SKM-1 (cell line): ENCODE results near the gene F11.
"Not testable (repeated sequence)": the region's sequence is repeated elsewhere in the genome, so short reads cannot be mapped to it uniquely, and the experiment has no call there.

Experiments used
- DNase-seq: peaks from one replicate; lab custom pipeline; 2025; ENCODE audit not compliant: unreplicated experiment; lab: John Stamatoyannopoulos, UW

The F11 gene

DNA sequence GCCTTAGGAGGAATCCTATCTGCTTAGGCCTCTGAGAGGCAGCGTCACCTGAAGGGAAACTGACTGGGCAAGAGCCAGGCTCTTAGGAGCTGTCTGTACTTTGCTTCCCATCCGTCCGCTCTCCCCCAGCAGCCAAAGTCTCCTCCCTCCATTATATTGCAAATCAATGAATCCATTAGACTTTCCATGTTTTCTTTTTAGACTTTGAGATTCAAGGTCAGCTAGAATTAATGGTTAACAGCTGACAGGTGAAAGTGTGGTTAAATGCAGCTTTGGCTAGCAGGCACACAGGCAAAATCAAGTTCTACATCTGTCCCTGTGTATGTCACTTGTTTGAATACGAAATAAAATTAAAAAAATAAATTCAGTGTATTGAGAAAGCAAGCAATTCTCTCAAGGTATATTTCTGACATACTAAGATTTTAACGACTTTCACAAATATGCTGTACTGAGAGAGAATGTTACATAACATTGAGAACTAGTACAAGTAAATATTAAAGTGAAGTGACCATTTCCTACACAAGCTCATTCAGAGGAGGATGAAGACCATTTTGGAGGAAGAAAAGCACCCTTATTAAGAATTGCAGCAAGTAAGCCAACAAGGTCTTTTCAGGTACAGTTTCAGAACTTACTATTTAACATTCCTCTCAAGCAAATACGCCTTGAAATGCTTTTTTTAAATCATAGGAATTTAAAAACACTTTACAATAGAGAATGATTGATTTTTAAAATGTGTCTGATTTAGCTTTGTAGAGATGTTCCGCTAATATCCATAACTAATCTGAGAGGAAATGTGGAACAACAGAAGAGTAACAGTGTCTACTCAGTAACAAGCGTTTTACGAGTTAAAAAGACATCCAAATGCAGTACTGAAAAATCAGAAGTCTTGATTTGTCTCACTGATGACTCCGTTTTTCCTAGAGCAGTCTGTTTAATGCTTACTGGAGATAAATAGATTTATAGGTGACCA is at the start of gene F11:
F11 (plus strand) TSS at position 507 of the 970 bp plus-strand sequence. CDS start 948 bp downstream, outside the sequence.
- DNase-seq, result no peak

DNA sequence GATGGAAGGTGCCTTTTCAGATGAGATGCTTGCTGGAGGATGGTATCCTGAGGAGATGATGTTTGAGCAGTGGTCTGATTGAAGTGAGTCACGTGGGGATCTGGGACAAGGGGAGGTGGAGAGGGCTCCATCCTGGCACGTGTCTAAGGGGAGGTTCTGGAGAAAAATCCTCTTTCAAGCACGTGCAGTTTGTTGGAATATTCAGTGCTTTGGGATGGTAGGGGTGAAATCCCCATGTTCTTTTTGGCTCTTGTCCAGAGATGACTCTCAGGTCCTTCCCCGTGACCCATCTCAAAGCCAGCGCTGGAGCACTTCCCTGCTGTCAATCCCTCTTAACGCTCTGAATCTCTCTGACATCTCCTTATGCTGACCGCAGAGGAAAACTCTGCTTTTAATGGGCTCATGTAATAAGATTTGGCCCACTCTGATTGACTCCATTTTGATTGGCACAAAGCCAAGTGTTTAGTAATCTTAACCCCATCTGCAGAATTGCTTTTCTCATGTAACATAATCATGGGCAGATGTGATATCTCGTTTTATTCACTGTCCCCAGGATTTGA is 49.4 kb upstream of the F11 start:
- DNase-seq, result no peak

DNA sequence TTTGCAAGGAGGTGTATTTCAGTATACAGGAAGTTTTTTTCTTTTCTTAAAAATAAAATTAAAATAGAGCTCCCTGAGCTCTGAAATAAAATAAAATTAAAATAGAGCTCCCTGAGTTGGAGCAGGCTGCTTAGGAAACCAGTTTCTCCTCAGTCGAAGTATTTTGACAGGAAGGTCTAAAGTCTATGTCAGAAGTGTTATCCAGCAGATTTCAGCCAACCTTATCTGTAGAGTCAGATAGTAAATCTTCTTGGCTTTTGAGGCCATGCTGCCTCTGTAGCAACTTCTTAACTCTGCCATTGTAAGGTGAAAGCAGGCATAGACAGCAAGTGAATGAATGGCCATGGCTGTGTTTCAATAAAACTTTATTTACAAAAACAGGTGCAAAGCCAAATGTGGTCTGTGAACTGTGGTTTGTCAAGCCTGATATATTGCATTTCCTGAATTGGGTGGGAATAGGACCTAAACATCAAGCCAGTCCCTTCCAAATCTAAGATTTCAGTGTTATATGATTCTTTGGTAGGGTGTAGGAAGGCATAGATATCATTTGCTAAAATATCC is 48.2 kb upstream of the F11 start:
- no peak for DNase-seq

DNA sequence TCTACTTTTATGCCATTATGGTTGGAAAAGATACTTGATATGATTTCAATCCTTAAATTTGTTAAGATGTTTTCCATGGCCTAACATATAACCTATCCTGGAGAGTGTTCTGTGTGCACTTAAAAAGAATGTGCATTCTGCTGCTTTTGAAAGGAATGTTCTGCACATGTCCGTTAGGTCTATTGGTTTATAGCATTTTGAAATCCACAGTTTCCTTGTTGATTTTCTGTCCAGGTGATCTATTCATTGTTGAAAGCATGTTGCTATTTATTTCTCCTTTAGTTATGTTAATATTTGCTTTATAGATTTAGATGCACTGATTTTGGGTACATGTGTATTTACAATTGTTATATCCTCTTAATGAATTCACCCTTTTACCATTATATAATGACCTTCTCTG is 44.4 kb upstream of the F11 start:
- DNase-seq, result no peak

DNA sequence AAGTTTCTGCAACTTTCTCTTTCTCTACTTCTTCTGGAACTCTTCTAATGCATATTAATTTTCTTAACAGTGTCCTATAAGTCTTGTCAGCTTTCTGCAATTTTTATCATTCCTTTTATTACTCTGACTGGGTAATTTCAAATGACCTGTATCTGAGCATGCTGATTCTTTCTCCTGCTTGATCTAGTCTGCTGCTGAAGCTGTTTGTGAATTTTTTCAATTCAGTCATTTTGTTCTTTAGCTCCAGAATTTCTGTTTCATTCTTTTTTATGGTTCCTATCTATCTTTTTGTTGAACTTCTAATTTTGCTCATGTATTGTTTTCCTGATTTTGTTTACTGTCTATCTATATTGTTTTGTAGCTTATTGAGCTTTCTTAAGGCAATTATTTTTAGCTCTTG is 40.1 kb upstream of the F11 start:
- no peak for DNase-seq

DNA sequence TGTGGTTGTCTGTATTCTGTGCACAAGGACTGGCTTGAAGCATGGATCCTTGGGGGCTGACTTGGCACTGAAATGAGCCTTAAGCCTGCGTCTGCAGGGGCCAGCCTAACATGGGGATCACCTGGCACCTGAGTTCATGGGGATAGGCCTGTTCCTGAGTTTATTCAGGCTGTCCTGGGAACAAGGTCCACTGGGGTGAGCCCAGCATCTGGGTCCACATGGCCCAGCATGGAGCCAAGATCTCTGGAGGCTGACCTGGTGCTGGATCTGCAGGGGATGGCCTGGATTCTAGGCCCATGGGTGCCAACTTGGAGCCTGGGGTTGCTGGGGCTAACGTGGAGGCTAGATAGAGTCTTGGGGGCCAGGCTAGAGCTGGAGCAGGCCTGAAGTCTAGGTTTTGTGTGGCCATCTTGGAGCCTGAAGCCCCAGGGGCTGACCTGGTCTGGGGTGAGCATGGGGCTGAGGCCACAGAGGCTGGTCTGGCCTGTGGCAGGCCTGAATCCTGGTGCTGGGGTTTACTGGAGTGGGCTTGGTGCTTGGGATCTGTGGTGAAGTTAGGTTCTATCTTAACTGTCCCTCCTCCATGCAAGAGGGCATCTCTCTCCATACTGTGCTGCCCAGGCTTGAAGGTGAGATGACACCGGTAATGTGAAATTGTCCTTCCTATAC is 39.3 kb upstream of the F11 start:
- DNase-seq, result no peak

DNA sequence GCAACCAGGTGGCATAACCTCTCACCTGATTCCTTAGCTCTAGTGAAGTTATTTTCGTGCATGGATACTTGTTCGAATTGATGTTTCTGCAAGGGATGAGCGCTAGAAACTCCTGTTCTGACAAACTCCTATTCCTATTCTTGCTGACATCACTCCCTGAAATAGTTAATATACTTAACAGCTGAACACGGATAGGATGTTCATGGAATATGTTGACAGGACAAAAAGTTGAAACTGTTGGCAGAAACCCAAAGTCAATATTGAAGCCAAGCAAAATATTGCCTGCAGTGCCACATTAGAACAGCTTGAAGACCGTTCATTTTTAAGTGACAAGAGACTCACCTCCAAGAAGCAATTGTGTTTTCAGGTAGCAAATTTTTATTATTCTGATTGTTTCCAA is 38.8 kb upstream of the F11 start, which contains the start of gene KLKB1:
KLKB1 (plus strand) TSS at position 287 of the 400 bp plus-strand sequence. CDS start 689 bp downstream, outside the sequence.
- DNase-seq, result no peak

DNA sequence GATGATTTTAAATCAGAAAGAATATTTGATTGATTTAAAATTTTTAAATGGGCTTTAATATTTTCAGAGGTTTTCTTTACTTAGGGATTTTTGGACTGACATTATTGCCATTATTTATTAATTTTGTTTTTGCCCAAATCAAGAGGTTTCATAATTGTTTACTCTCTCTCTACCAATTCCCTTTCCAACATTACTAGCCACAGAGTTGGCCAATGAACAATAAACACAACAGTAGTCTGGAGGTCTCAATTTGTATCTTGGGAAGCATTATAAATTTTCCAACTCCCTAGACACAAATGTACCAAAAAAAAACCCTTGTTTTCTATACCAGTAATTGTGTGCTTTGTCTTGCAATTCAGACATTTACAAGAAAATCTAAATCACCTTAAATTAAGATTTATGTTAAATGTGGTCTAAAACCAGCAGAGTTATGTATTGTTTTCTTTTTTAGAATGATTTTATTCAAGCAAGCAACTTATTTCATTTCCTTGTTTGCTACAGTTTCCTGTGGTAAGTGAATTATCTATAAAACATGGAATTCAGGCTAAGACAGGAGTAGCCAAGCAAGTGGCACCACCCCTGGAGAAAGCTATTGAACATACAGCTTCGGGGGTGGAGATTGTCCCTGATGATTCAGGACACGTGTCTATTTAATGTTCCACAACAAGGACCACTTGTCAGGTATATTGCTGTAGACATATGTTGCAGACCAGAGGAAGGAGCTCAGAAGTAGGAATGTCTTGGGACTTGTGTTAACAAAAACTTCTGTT is 38.1 kb upstream of the F11 start:
- no peak for DNase-seq

DNA sequence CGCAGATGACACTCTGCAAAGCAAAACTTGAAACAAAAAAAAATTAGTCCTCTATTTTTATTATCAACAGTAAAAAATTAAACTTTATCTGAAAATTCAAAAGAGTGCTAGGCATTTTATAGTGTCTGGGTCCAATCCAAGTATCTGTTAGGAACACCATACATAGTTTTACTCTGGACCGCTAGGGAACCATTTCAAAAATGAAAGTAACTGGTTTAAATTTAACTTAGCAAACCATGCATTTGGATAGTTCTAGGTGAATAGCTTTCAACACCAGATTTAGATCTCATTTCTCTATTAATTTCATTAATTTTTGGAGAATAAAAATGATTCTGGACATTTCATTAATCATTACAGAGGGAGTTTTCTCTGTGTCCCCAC is 37.5 kb upstream of the F11 start:
- no peak for DNase-seq

DNA sequence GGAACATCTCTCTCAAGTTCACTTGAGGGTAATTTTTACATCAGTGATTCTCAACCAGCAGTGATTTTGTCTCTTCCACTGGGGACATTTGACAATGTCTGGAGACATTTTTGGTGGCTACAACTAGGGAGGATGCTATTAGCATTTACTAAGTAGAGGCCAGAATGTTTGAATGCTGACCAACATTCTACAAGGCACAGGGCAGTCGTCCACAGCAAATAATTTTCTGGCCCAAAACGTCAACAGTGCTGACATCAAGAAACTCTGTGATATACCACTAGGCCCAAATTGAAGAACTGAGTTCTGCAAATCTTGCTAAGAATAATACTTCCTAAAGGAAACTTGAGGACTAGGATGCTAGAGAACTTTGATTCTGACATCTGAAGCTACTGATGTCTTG is 31.6 kb upstream of the F11 start:
- no peak for DNase-seq

DNA sequence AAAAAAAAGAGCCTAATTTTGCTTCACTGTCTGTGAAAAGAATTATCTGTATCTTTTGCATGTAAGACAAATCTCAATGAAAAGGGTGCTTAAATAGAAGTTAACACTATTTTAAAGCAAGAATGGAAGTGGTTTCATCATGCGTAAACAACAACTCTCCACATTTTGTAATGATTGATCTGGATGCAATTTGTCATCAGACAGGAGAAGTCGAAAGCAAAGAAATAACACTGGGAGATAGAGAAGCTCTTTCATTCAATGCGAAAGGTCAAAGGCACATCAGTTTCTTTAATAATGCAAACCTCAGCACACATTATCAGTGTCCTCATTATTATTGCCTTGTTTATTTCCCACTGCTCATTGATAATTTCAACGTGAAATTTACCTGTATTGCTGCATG is 29.9 kb upstream of the F11 start:
- no peak for DNase-seq

DNA sequence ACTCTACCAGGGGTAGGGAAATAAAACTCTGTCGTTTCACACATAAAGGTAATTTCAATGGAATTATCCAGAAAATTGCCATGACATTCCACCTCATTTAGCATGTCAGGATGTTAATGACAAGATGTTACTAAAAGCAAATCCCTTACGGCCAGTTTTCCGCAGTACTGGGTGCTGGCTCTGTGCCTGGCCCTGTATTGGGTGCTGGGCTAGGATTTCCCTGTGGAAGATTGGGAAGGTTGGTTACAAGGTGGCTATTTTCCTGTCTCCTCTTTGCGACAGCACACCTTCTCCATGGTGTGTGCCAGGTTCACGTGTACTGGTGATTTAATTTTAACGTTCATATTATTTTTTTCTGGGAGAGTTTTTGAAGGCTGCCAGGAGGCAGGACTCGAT is 25.5 kb upstream of the F11 start:
- DNase-seq, result no peak

DNA sequence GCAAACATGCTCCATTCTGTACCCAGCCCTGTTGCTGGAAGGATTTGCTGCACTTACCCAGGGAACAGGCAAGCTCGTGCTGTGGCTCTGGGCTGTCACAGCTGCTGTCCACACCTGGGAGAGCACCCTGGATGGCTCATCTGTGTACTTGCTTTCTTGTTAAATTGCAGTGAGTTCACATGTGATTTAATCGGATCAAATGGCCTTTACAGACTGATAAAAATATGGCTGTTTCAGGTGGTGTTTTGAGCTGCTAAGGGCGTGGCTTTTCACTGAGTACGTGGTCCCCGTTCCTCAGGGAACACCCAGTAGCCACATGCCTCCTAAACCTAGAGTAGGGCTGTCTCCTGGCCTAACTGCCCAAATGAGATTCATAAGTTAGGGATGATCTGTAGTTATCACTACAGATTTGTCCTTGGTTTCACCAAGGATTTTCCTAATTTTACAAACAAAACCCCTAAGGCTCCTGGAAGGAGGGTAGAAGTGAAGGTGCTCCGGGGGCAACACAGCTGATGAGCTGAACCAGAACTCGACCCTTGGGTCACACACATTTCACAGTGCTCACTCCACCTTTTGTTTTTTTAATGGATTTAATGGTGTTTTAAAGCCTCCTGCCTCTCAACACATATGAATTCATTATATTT is 25.0 kb upstream of the F11 start:
- peak; percentile 86 for DNase-seq

DNA sequence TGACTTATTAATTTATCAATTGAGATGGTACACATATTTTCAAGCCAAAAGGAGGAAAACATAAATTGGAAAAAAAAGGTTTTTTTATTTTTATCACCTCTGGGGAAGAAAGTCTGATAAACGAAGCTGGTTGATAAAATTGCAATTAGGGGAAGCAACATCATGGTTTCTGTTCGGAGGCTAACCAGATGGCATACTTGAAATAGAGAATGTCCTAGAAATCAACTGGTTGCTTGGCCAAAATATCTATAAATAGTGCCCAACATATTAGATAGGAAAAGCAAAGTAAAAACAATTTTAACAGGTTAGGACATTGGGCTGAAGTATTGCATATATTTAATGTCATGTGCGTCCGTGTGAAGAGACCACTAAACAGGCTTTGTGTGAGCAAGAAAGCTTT is 24.4 kb upstream of the F11 start:
- DNase-seq, result no peak

DNA sequence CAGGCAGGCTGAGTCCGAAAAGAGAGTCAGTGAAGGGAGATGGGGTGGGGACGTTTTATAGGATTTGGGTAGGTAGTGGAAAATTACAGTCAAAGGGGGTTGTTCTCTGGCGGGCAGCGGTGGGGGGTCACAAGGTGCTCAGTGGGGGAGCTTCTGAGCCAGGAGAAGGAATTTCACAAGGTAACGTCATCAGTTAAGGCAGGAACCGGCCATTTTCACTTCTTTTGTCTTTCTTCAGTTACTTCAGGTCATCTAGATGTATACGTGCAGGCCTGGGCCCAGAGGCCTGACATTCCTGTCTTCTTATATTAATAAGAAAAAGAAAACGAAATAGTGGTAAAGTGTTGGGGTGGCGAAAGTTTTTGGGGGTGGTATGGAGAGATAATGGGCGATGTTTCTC is 24.0 kb upstream of the F11 start:
- DNase-seq, result not testable (repeated sequence)

DNA sequence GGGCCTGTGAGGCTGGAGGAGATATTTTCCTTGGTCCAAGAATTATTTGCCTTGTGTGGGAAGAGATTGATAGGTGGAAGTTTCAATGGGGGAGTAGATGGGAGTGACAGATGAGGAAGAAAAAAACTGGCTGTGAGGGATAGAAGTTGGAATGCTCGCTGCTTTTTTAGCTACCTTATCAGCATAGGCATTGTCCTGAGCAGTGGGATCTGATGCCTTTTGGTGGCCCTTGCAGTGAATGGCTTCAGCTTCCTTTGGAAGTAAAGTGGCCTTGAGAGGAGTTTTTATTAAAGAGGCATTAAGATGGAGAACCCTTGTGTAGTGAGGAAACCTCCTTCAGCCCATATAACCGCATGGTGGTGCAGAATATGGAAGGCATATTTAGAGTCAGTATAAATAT is 22.7 kb upstream of the F11 start:
- DNase-seq, result no peak

DNA sequence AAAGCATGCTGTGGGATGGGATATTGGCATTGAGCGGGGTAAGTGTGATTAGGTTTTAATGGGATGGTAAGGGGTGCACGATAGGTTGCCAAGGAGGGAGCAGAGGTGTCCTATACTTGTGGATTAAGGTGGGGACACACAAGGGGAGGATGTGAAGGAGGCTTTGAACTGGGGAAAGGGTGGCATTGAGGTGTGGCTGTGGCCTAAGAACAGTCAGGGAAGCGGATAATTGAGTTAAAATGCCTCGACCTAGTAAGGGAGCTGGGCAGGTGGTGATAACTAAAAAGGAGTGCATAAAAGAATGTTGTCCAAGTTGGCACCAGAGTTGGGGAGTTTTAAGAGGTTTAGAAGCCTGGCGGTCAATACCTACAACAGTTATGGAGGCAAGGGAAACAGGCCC is 21.2 kb upstream of the F11 start:
- no peak for DNase-seq

DNA sequence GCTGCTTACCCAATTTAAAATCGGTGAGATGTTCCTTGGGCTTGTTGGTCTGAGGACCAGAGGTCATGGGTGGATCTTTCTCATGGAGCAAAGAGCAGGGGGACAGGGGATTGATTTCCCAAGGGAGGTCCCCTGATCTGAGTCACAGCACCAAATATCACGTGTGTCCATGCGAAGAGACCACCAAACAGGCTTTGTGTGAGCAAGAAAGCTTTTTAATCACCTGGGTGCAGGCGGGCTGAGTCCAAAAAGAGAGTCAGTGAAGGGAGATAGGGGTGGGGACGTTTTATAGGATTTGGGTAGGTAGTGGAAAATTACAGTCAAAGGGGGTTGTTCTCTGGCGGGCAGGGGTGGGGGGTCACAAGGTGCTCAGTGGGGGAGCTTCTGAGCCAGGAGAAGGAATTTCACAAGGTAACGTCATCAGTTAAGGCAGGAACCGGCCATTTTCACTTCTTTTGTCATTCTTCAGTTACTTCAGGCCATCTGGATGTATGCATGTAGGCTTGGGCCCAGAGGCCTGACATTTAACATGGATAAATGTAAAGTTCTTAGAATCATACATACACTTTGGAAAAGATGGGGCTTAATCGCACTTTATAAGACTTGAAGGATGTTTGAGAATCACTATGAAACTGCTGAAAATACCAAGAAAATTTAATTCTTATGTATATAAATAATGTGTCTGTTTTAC is 18.8 kb upstream of the F11 start:
- not testable (repeated sequence) for DNase-seq

DNA sequence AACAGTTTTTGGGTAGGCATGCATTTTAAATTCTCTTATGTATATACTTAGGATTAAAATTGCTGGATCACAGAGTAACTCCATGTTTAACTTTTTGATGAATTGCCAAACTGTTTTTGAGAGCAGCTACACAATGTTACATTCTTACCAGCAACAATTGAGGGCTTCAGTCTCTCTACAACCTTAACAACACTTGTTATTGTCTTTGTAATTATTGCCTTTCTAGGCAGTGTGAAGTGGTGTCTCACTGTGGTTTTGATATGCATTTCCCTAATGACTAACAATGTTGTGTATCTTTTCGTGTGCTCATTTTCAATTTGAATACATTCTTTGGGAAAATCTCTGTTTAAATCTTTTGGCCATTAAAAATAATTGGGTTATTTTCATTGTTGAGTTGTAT is 17.3 kb upstream of the F11 start:
- no peak for DNase-seq
